ENCODE data around the gene POM121L2.
A peak's percentile ranks its signal among the peaks of the same experiment; 100 is the strongest.

GRCh38 chr6:27280540-27281000, 31.5 kb downstream of the POM121L2 start:
- TF ChIP-seq SP1 (IDR thresholded peaks at IDR 0.05; ENCODE audit: low read depth) (no peak), CTCF (IDR thresholded peaks at IDR 0.05 in 2 of 3, conservative IDR thresholded peaks at IDR 0.05 in 1 of 3; ENCODE audit: borderline replicate concordance in 1 of 3, insufficient read depth in 1 of 3, low read depth in 2 of 3, low read length in 2 of 3) (no peak), TCF7L2 (IDR thresholded peaks at IDR 0.05; ENCODE audit: borderline replicate concordance, extremely low read depth, insufficient read depth, insufficient read length) (no peak), RAD21 (IDR thresholded peaks at IDR 0.05; ENCODE audit: low read depth) (no peak), CEBPB (IDR thresholded peaks at IDR 0.05; ENCODE audit: low read depth) (0 out of 2 replicates have a peak, but pooled peaks have one; percentile 24)
